Tibial nerve (tissue), 4 donors: Measurements from ENCODE around the gene MATCAP1.

ENCODE experiments used
- CTCF ChIP-seq, 5 experiments: fragments of 200-600 bp in 3 of 5; fragments of 450-650 bp in 2 of 5; sonication (generic) in 3 of 5; IDR thresholded peaks; one replicate each; pipeline ENCODE4 v1.5.1; 2016 to 2019; ENCODE audit warnings: antibody characterized with exemption in 5 of 5, mild to moderate bottlenecking in 3 of 5, moderate library complexity in 2 of 5
- EP300 ChIP-seq, 2 donors: sonication (generic); formaldehyde crosslinking; IDR thresholded peaks; one replicate each; pipeline ENCODE4 v1.6.1; 2017; ENCODE audit warnings: antibody characterized with exemption in 2 of 2, mild to moderate bottlenecking in 1 of 2

- TF ChIP-seq CTCF (IDR thresholded peaks at IDR 0.05) (no peak), EP300 (IDR thresholded peaks at IDR 0.05) (no peak)
These were observed 36.2 kb downstream of the MATCAP1 start for GRCh38 chr16:67147437-67148140.
